IMR-90 (cell line): ENCODE data around the gene SP140L. TPM values are rescaled to one million over a fixed set of nuclear protein-coding genes. Genes with fewer than 3 reads are reported as not detected.

Experiments
- ATAC-seq: fragments of 200-7000 bp; cut with Tn5 transposase; 2 replicates; pipeline ENCODE4 v1.9.1; 2020; ENCODE audit warnings: low read depth, mild to moderate bottlenecking, moderate library complexity
- BruUV-seq: library from RNA; stranded (reverse); fragments of 400-500 nt; replicated peaks from 2 replicates; lab custom pipeline; 2021; lab: Mats Ljungman, UMichigan
- CTCF ChIA-PET: fragments of 300-600 bp; formaldehyde crosslinking; extraction: SDS; loops from one replicate; lab custom pipeline; 2021; ENCODE audit warnings: antibody characterized with exemption; lab: Yijun Ruan, JAX
- POLR2A ChIA-PET: fragments of 300-600 bp; sonication (Branson Sonifier 250); formaldehyde crosslinking; loops from one replicate; lab custom pipeline; 2022; ENCODE audit warnings: antibody characterized with exemption; ENCODE audit not compliant: unreplicated experiment; lab: Charles Lee
- DNase-seq: peaks from one replicate; pipeline ENCODE4 v3.0.0; 2013
- H2AFZ ChIP-seq: replicated peaks from 2 replicates; pipeline ENCODE3; 2013; ENCODE audit warnings: low read length, mild to moderate bottlenecking; ENCODE audit not compliant: poor library complexity
- H2AK5ac ChIP-seq: 2 replicates; pipeline ENCODE4 v1.6.1; 2013; ENCODE audit warnings: low read depth, low read length, inconsistent platforms
- H2AK9ac ChIP-seq: replicated peaks from 2 replicates; pipeline ENCODE3; 2013; ENCODE audit warnings: mild to moderate bottlenecking, low read depth, low read length, moderate library complexity; ENCODE audit not compliant: poor library complexity
- H2BK120ac ChIP-seq: 2 replicates; pipeline ENCODE4 v1.6.1; 2013; ENCODE audit warnings: low read depth, low read length, inconsistent platforms
- H2BK15ac ChIP-seq: 3 replicates; pipeline ENCODE4 v1.6.1; 2013; ENCODE audit warnings: low read depth, low read length, inconsistent platforms
- H2BK20ac ChIP-seq: 2 replicates; pipeline ENCODE4 v1.6.1; 2013; ENCODE audit warnings: low read depth, mild to moderate bottlenecking, inconsistent platforms, low read length, moderate library complexity
- H2BK5ac ChIP-seq: 2 replicates; pipeline ENCODE4 v1.6.1; 2013; ENCODE audit warnings: mild to moderate bottlenecking, low read depth, low read length, inconsistent platforms; ENCODE audit not compliant: poor library complexity, severe bottlenecking
- H3K14ac ChIP-seq: replicated peaks from 2 replicates; pipeline ENCODE4 v1.6.1; 2013; ENCODE audit warnings: low read depth, low read length, inconsistent platforms
- H3K18ac ChIP-seq: 2 replicates; pipeline ENCODE4 v1.6.1; 2013; ENCODE audit warnings: low read depth, low read length, control low read depth
- H3K23ac ChIP-seq: 2 replicates; pipeline ENCODE4 v1.6.1; 2013; ENCODE audit warnings: low read depth, low read length, inconsistent platforms
- H3K27ac ChIP-seq: 2 replicates; pipeline ENCODE4 v1.5.1; 2013; ENCODE audit warnings: mild to moderate bottlenecking, control low read depth, low read length; ENCODE audit not compliant: insufficient read depth
- H3K27me3 ChIP-seq: 2 replicates; pipeline ENCODE4 v1.6.1; 2013; ENCODE audit warnings: low read length; ENCODE audit not compliant: control insufficient read depth, insufficient read depth
- H3K36me3 ChIP-seq: 2 replicates; pipeline ENCODE4 v1.6.1; 2013; ENCODE audit warnings: low read length, mixed read lengths; ENCODE audit not compliant: control insufficient read depth, insufficient read depth
- H3K4ac ChIP-seq: 2 replicates; pipeline ENCODE4 v1.6.1; 2013; ENCODE audit warnings: low read depth, low read length, inconsistent platforms
- H3K4me1 ChIP-seq: 2 replicates; pipeline ENCODE4 v1.6.1; 2013; ENCODE audit warnings: low read length, mixed read lengths; ENCODE audit not compliant: control insufficient read depth, insufficient read depth
- H3K4me2 ChIP-seq: 2 replicates; pipeline ENCODE4 v1.6.1; 2013; ENCODE audit warnings: low read depth, mild to moderate bottlenecking, control low read depth, low read length, moderate library complexity
- H3K4me3 ChIP-seq: 2 replicates; pipeline ENCODE4 v1.5.1; 2013; ENCODE audit warnings: low read depth, mild to moderate bottlenecking, control low read depth, low read length, moderate library complexity; ENCODE audit not compliant: insufficient read depth
- H3K56ac ChIP-seq: 2 replicates; pipeline ENCODE4 v1.6.1; 2013; ENCODE audit warnings: low read length, inconsistent platforms; ENCODE audit not compliant: insufficient read depth; ENCODE audit errors: extremely low read depth
- H3K79me1 ChIP-seq, 2 experiments: 2 replicates each; pipeline ENCODE4 v1.6.1; 2013; ENCODE audit warnings: low read length in 2 of 2, inconsistent platforms in 1 of 2, low read depth in 1 of 2
- H3K9ac ChIP-seq: 2 replicates; pipeline ENCODE4 v1.6.1; 2013; ENCODE audit warnings: low read depth, low read length, control low read depth
- H3K9me1 ChIP-seq: 2 replicates; pipeline ENCODE4 v1.6.1; 2013; ENCODE audit warnings: low read length, inconsistent platforms; ENCODE audit not compliant: insufficient read depth
- H3K9me3 ChIP-seq: 2 replicates; pipeline ENCODE4 v1.6.1; 2013; ENCODE audit warnings: low read length; ENCODE audit not compliant: control insufficient read depth, insufficient read depth
- H4K20me1 ChIP-seq: 2 replicates; pipeline ENCODE4 v1.6.1; 2013; ENCODE audit warnings: low read length, inconsistent platforms; ENCODE audit not compliant: insufficient read depth
- H4K5ac ChIP-seq: 2 replicates; pipeline ENCODE4 v1.6.1; 2013; ENCODE audit warnings: mild to moderate bottlenecking, low read depth, low read length, control low read depth
- H4K8ac ChIP-seq, 2 experiments: 2 replicates each; pipeline ENCODE4 v1.6.1; 2013; ENCODE audit warnings: low read depth in 2 of 2, low read length in 2 of 2, control low read depth in 1 of 2, inconsistent platforms in 1 of 2
- H4K91ac ChIP-seq: 2 replicates; pipeline ENCODE4 v1.6.1; 2013; ENCODE audit warnings: low read depth, low read length, inconsistent platforms; ENCODE audit not compliant: insufficient read depth
- CHD1 ChIP-seq: IDR thresholded peaks from 2 replicates; pipeline ENCODE4 v1.6.1; 2012; ENCODE audit warnings: low read depth, low read length, improper control_type of control experiment
- FOS ChIP-seq: fragments of 150-350 bp; IDR thresholded peaks from 2 replicates; pipeline ENCODE4 v1.6.1; 2016; ENCODE audit warnings: low read depth, low read length
- MAFK ChIP-seq: IDR thresholded peaks from 2 replicates; pipeline ENCODE4 v1.6.1; 2012; ENCODE audit warnings: low read depth, low read length, improper control_type of control experiment
- MAZ ChIP-seq: IDR thresholded peaks from 2 replicates; pipeline ENCODE4 v1.6.1; 2012; ENCODE audit warnings: low read depth, mild to moderate bottlenecking, low read length, improper control_type of control experiment, moderate library complexity, borderline replicate concordance
- MXI1 ChIP-seq: IDR thresholded peaks from 2 replicates; pipeline ENCODE4 v1.6.1; 2012; ENCODE audit warnings: low read depth, mild to moderate bottlenecking, low read length, moderate library complexity, borderline replicate concordance
- POLR2A ChIP-seq: IDR thresholded peaks from 2 replicates; pipeline ENCODE4 v1.6.1; 2012; ENCODE audit warnings: mild to moderate bottlenecking, low read depth, low read length
- RAD21 ChIP-seq: IDR thresholded peaks from 2 replicates; pipeline ENCODE4 v1.6.1; 2012; ENCODE audit warnings: low read length, improper control_type of control experiment
- RCOR1 ChIP-seq: IDR thresholded peaks from 2 replicates; pipeline ENCODE4 v1.6.1; 2012; ENCODE audit warnings: mild to moderate bottlenecking, low read length, improper control_type of control experiment; ENCODE audit not compliant: insufficient replicate concordance
- SMC3 ChIP-seq: fragments of 150-350 bp; IDR thresholded peaks from 2 replicates; pipeline ENCODE4 v1.6.1; 2016; ENCODE audit warnings: low read depth, mild to moderate bottlenecking, antibody characterized with exemption, low read length, moderate library complexity
- WGBS, 2 experiments: methylation state at CpG; one replicate each; pipeline versions ENCODE4 v1.1.5 to v1.1.7; 2013; ENCODE audit warnings: missing lambda C conversion rate in 2 of 2; ENCODE audit not compliant: insufficient read length in 1 of 2; ENCODE audit errors: extremely low coverage in 2 of 2; 5-methylcytosine and 5-hydroxymethylcytosine counted together
- dilution Hi-C: fragments of 300-500 bp; cut with HindIII; formaldehyde crosslinking; loops from one replicate; pipeline ENCODE4 v1.14.3; 2018; ENCODE audit warnings: low sequenced_read_pairs; ENCODE audit not compliant: unreplicated experiment
- in situ Hi-C: fragments of 300-500 bp; cut with MboI; formaldehyde crosslinking; loops from 3 replicates; pipeline ENCODE4 v1.14.3; 2019; ENCODE audit warnings: low sequenced_read_pairs, inconsistent platforms, mixed read lengths
- intact Hi-C: fragments of 100-400 bp; cut with micrococcal nuclease; formaldehyde crosslinking; loops from 2 replicates; pipeline ENCODE4 v1.10.0; 2022
- polyA plus RNA-seq, 3 experiments: library from polyadenylated mRNA; depleted of rRNA; stranded (reverse); fragments of >200 nt; gene quantifications; 2 replicates each; pipeline ENCODE4 v1.2.3, GENCODE V29; 2012; ENCODE audit warnings: low replicate concordance in 1 of 3
- total RNA-seq: library from RNA; depleted of rRNA; stranded (reverse); fragments of >200 nt; gene quantifications from 2 replicates; pipeline ENCODE4 v1.2.3, GENCODE V29; 2012
- TF ChIP-seq, protein P1 (sequence below): conservative IDR thresholded peaks from 2 replicates; pipeline ENCODE4 v1.5.1; 2012; ENCODE audit warnings: mild to moderate bottlenecking, low read depth, low read length, improper control_type of control experiment
- TF ChIP-seq, protein P2 (sequence below): fragments of 150-350 bp; IDR thresholded peaks from 2 replicates; pipeline ENCODE4 v1.6.1; 2016; ENCODE audit warnings: low read depth, mild to moderate bottlenecking, low read length, moderate library complexity, borderline replicate concordance
- TF ChIP-seq, protein P3 (sequence below): fragments of 150-350 bp; IDR thresholded peaks from 2 replicates; pipeline ENCODE4 v1.6.1; 2017; ENCODE audit warnings: mild to moderate bottlenecking, antibody characterized with exemption, low read length, low read depth

Gene SP140L
- total and polyA plus RNA-seq, 2 of the 4 experiments (the other 2 are of a cell fraction), result 5.4 to 11.2 TPM

DNA sequence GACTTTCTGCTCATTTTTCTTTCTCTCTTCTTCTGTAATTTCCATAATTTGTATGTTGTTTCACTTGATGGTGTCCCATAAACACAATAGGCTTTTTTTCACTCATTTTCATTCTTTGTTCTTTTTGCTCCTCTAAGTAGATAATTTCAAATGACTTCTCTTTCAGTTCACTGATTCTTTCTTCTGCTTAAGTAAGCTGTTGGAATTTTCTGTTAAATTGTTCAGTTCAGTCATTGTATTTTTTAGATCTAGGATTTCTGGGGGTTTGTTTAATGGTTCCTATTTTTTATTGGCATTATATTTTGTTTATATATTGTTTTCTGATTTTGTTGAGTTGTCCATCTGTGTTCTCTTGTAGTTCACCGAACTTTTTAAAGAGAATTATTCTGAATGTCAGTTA, 19.5 kb downstream of the SP140L start:
- Histone ChIP-seq H3K4ac (no peak overlapping the region), H2AFZ (no peak overlapping the region), H4K5ac (no peak overlapping the region), H3K9me3 (no peaks in the 10 kb centered on the region), H3K4me2 (no peak overlapping the region), H3K4me1 (no peaks in the 10 kb centered on the region), H3K23ac (no peak overlapping the region), H2BK5ac (no peak overlapping the region), H3K27ac (no peak overlapping the region), H2BK15ac (no peak overlapping the region), H3K79me1 (peaks cover 20 to 24% of the 10 kb centered on the region in 2 experiments), H4K20me1 (no peaks in the 10 kb centered on the region), H4K91ac (no peak overlapping the region), H2BK120ac (no peak overlapping the region), H3K14ac (no peak overlapping the region), H3K56ac (no peak overlapping the region), H3K18ac (no peak overlapping the region), H3K27me3 (no peaks in the 10 kb centered on the region), H4K8ac (no peak overlapping the region), H2AK9ac (no peak overlapping the region), H3K9ac (no peak overlapping the region), H2BK20ac (no peak overlapping the region), H3K9me1 (no peaks in the 10 kb centered on the region; the same call in 1 of the 2 replicates), H3K4me3 (no peak overlapping the region), H3K36me3 (0 out of 2 replicates have a peak, but pooled peaks cover 2% of the 10 kb centered on the region), H2AK5ac (no peak overlapping the region)
- intact Hi-C loops (no loop called here), in situ Hi-C loops (no loop called here), dilution Hi-C loops (no loop called here)
- ChIA-PET POLR2A (no interaction called here), CTCF (no interaction called here)
- TF ChIP-seq, protein P1, sequence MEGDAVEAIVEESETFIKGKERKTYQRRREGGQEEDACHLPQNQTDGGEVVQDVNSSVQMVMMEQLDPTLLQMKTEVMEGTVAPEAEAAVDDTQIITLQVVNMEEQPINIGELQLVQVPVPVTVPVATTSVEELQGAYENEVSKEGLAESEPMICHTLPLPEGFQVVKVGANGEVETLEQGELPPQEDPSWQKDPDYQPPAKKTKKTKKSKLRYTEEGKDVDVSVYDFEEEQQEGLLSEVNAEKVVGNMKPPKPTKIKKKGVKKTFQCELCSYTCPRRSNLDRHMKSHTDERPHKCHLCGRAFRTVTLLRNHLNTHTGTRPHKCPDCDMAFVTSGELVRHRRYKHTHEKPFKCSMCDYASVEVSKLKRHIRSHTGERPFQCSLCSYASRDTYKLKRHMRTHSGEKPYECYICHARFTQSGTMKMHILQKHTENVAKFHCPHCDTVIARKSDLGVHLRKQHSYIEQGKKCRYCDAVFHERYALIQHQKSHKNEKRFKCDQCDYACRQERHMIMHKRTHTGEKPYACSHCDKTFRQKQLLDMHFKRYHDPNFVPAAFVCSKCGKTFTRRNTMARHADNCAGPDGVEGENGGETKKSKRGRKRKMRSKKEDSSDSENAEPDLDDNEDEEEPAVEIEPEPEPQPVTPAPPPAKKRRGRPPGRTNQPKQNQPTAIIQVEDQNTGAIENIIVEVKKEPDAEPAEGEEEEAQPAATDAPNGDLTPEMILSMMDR, result no peak
- no peak for TF ChIP-seq RAD21
- TF ChIP-seq, protein P2, sequence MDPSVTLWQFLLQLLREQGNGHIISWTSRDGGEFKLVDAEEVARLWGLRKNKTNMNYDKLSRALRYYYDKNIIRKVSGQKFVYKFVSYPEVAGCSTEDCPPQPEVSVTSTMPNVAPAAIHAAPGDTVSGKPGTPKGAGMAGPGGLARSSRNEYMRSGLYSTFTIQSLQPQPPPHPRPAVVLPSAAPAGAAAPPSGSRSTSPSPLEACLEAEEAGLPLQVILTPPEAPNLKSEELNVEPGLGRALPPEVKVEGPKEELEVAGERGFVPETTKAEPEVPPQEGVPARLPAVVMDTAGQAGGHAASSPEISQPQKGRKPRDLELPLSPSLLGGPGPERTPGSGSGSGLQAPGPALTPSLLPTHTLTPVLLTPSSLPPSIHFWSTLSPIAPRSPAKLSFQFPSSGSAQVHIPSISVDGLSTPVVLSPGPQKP, result no peak
- no peak for TF ChIP-seq POLR2A
- no peak for TF ChIP-seq MXI1
- no peak for TF ChIP-seq CHD1
- TF ChIP-seq RCOR1, result no peak
- TF ChIP-seq SMC3, result no peak
- no peak for TF ChIP-seq MAFK
- TF ChIP-seq, protein P3, sequence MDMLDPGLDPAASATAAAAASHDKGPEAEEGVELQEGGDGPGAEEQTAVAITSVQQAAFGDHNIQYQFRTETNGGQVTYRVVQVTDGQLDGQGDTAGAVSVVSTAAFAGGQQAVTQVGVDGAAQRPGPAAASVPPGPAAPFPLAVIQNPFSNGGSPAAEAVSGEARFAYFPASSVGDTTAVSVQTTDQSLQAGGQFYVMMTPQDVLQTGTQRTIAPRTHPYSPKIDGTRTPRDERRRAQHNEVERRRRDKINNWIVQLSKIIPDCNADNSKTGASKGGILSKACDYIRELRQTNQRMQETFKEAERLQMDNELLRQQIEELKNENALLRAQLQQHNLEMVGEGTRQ, result no peak
- TF ChIP-seq MAZ, result no peak
- TF ChIP-seq FOS, result no peak
- DNase-seq (no peak), ATAC-seq (no peak)
- BruUV-seq, result no TSS peak
- WGBS, 2 experiments, result no CpG with 5 or more reads among the region's 1 CpG
